Activated CD8-positive, alpha-beta memory T cell treated with anti-CD3 and anti-CD28 coated beads, Interleukin-2, amount 50 U/mL, for 1 hour (primary cell): ENCODE results near the gene EP300.

Experiments
- DNase-seq: peaks from one replicate; pipeline ENCODE4 v3.0.0-alpha.2; 2020; ENCODE audit errors: extremely low read depth

EP300 gene

GRCh38 chr22:41204992-41205900 is 112.9 kb downstream of the EP300 start, which contains the start of gene L3MBTL2:
Gene L3MBTL2 (plus strand): TSS chr22:41205312. CDS start chr22:41205363, 51 bp downstream.
- peak; percentile 95 for DNase-seq

GRCh38 chr22:41206719-41207118 is 114.3 kb downstream of the EP300 start:
- DNase-seq: no peak

GRCh38 chr22:41215409-41215808 is 123.0 kb downstream of the EP300 start:
- DNase-seq: no peak

GRCh38 chr22:41215926-41216325 is 123.5 kb downstream of the EP300 start:
- DNase-seq: no peak

- no peak for DNase-seq
These were observed 124.6 kb downstream of the EP300 start for GRCh38 chr22:41216984-41217383.

GRCh38 chr22:41217553-41218157 is 125.3 kb downstream of the EP300 start:
- DNase-seq: no peak

- no peak for DNase-seq
These were observed 130.6 kb downstream of the EP300 start for GRCh38 chr22:41222846-41223507.

GRCh38 chr22:41223535-41223934 is 131.1 kb downstream of the EP300 start:
- DNase-seq: no peak

GRCh38 chr22:41226723-41227655 is 134.6 kb downstream of the EP300 start:
- DNase-seq: no peak

- no peak for DNase-seq
These were observed 136.8 kb downstream of the EP300 start for GRCh38 chr22:41229215-41229614.
